ENCODE results near the gene MIER2.

DNA sequence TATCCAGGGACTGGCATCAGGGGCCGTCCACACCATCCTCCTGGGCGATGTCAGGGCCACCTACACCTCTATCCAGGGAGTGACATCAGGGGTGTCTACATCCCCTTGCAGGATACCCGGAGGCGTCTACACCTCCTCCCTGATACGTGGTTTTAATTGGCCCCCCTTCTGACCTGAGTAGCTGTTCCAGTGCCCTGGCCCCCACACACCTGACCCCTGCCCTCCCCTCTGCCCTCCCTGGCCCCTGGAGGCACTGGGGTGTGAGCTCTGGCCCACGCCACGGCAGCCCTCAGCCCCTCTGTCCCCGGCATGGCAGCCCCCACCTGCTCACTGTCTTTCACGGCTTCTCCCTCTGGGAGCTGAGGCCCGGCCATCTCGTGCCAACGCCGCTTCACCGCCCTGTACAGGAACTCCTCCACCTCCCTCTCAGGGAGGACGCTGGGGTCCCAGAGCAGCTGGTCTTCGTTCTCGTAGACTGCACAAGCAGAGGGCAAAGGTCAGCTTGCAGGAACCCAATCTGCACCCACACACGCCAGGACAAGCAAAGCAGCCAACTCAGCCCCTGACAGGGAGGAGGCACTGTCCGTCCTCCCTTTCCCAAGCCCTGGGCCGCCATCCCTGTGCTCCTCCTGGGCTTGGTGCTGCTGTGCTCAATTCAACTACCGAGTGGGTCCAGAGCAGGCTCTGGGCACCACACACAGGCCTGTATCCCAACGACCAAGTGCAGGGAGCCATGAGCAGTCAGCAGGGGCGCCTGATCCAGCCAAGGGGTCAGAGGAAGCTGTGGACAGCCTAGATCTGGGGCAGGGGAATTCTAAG, 31.2 kb downstream of the MIER2 start:
- no peak for TF ChIP-seq CTCF (IDR thresholded peaks at IDR 0.05 in 8 of 11, conservative IDR thresholded peaks at IDR 0.05 in 3 of 11)
- peak; percentile 74 to 79 (median 79) for TF ChIP-seq POLR2AphosphoS5 (IDR thresholded peaks at IDR 0.05)
